ENCODE results near the gene GNG7.

GRCh38 chr19:2462635-2463421 lies 239.7 kb downstream of the GNG7 start:
- TF ChIP-seq, protein P1, sequence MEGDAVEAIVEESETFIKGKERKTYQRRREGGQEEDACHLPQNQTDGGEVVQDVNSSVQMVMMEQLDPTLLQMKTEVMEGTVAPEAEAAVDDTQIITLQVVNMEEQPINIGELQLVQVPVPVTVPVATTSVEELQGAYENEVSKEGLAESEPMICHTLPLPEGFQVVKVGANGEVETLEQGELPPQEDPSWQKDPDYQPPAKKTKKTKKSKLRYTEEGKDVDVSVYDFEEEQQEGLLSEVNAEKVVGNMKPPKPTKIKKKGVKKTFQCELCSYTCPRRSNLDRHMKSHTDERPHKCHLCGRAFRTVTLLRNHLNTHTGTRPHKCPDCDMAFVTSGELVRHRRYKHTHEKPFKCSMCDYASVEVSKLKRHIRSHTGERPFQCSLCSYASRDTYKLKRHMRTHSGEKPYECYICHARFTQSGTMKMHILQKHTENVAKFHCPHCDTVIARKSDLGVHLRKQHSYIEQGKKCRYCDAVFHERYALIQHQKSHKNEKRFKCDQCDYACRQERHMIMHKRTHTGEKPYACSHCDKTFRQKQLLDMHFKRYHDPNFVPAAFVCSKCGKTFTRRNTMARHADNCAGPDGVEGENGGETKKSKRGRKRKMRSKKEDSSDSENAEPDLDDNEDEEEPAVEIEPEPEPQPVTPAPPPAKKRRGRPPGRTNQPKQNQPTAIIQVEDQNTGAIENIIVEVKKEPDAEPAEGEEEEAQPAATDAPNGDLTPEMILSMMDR (IDR thresholded peaks at IDR 0.05), result no peak
- peak in 1 of 4 donors; percentile 33 for TF ChIP-seq POLR2A (IDR thresholded peaks at IDR 0.05)
